Measurements from ENCODE around the gene PER2.

- no peak for TF ChIP-seq CTCF (IDR thresholded peaks at IDR 0.05)
- no peak for TF ChIP-seq KAT7 (CRISPR knock-in tag; IDR thresholded peaks at IDR 0.05; ENCODE audit: borderline replicate concordance)
- TF ChIP-seq NFATC4 (CRISPR knock-in tag; IDR thresholded peaks at IDR 0.05), result no peak
- no peak for TF ChIP-seq ZSCAN18 (CRISPR knock-in tag; IDR thresholded peaks at IDR 0.05)
- TF ChIP-seq ZNF396 (CRISPR knock-in tag; IDR thresholded peaks at IDR 0.05; ENCODE audit: borderline replicate concordance), result no peak
- TF ChIP-seq ZNF512 (CRISPR knock-in tag; IDR thresholded peaks at IDR 0.05; ENCODE audit: borderline replicate concordance), result no peak
- TF ChIP-seq IRF2 (CRISPR knock-in tag; IDR thresholded peaks at IDR 0.05; ENCODE audit: borderline replicate concordance, low read depth), result no peak
These were observed 3.3 kb upstream of the PER2 start for GRCh38 chr2:238291550-238292281.
